ENCODE results near the gene ARRDC3. TPM values are rescaled to one million over a fixed set of nuclear protein-coding genes. Genes with fewer than 3 reads are reported as not detected.
A peak's percentile ranks its signal among the peaks of the same experiment; 100 is the strongest.

Gene ARRDC3
- total and polyA plus RNA-seq, 9 of the 15 experiments (the other 6 are each of a cell fraction or from before 2014, with no cell fraction given), result 15.3 to 58.1 (median 39.4) TPM

GRCh38 chr5:91382530-91383026 is 539 bp downstream of the ARRDC3 start:
- peak in 2 of 4 experiments; percentile 10 to 61 for DNase-seq (ENCODE audit: extremely low read depth in 1 of 4, low spot score in 3 of 4)
- Histone ChIP-seq H4K20me1 (replicated peaks; ENCODE audit: control insufficient read depth, insufficient read depth, low read length) (0 out of 2 replicates have a peak, but pooled peaks cover 3% of the 10 kb centered on the region), H3K27ac (ENCODE audit: extremely low read depth, low read depth, low read length) (peak overlapping the region; percentile 96), H3K27me3 (ENCODE audit: control insufficient read depth in 2 of 2, insufficient read depth in 2 of 2, low read length in 2 of 2) (no peaks in the 10 kb centered on the region), H3K4me2 (ENCODE audit: insufficient read depth, low read length) (peak overlapping the region; percentile 85), H3K79me2 (ENCODE audit: control insufficient read depth, insufficient read depth, low read length) (peaks cover 67% of the 10 kb centered on the region), H3K9me1 (ENCODE audit: control insufficient read depth, insufficient read depth, low read length) (no peaks in the 10 kb centered on the region), H2AFZ (ENCODE audit: low read depth, low read length) (no peak overlapping the region), H3K9ac (ENCODE audit: insufficient read depth in 1 of 2, low read depth in 2 of 2, low read length in 2 of 2) (peak overlapping the region; percentile 93 to 98), H3K4me3 (peak overlapping the region; percentile 60), H3K36me3 (ENCODE audit: control insufficient read depth, insufficient read depth, low read length) (peaks cover 17% of the 10 kb centered on the region), H3K9me3 (replicated peaks; ENCODE audit: control insufficient read depth, insufficient read depth, low read depth, low read length) (no peaks in the 10 kb centered on the region), H3K4me1 (replicated peaks in 1 of 2; ENCODE audit: control insufficient read depth in 2 of 2, insufficient read depth in 2 of 2, low read length in 2 of 2) (no peaks in the 10 kb centered on the region)
- WGBS (ENCODE audit: insufficient coverage, low coverage, missing lambda C conversion rate), result under 1% methylated on average over 14 of the region's 14 CpGs
- BruUV-seq (replicated peaks), result TSS peak; percentile 57
- in situ Hi-C loops (cut with MboI), result loop anchor here (10.0 kb wide), 2 partner anchors 278 to 518 kb away; no protein-coding TSS in a partner anchor
- ChIA-PET CTCF (ENCODE audit: low intra/inter-chr PET ratio) (interaction anchor here (1.0 to 5.1 kb wide), 3 partner anchors 280 to 451 kb away, joined by 3 to 104 read pairs (median 28); no protein-coding TSS in a partner anchor), POLR2A (interaction anchor here (0.8 to 4.5 kb wide), 41 partner anchors 8 to 746 kb away, joined by 3 to 47 read pairs (median 5); no protein-coding TSS in a partner anchor)
- intact Hi-C loops (cut with micrococcal nuclease), result loop anchor here (1.0 kb wide), 1 partner anchor 136 kb away; no protein-coding TSS in a partner anchor
- peak; percentile 24 for ATAC-seq
- no peak for FAIRE-seq
- TF ChIP-seq MECOM (CRISPR knock-in tag; IDR thresholded peaks at IDR 0.05) (no peak), ZNF436 (CRISPR knock-in tag; IDR thresholded peaks at IDR 0.05) (0 out of 2 replicates have a peak, but pooled peaks have one; percentile 19), CGGBP1 (CRISPR knock-in tag; IDR thresholded peaks at IDR 0.05) (0 out of 2 replicates have a peak, but pooled peaks have one; percentile 6), PKNOX1 (IDR thresholded peaks at IDR 0.05) (no peak), ZNF584 (CRISPR knock-in tag; IDR thresholded peaks at IDR 0.05; ENCODE audit: low read depth) (no peak), ZNF707 (CRISPR knock-in tag; conservative IDR thresholded peaks at IDR 0.05) (no peak), THAP7 (CRISPR knock-in tag; IDR thresholded peaks at IDR 0.05) (no peak), POLR2AphosphoS5 (IDR thresholded peaks at IDR 0.05; ENCODE audit: control insufficient read depth, insufficient read depth, low read depth, low read length) (peak; percentile 36), ZNF23 (CRISPR knock-in tag; IDR thresholded peaks at IDR 0.05) (no peak), SLC30A9 (CRISPR knock-in tag; IDR thresholded peaks at IDR 0.05) (no peak), GTF2F1 (IDR thresholded peaks at IDR 0.05; ENCODE audit: low read depth, low read length) (no peak), TCFL5 (CRISPR knock-in tag; conservative IDR thresholded peaks at IDR 0.05) (no peak), KDM4B (IDR thresholded peaks at IDR 0.05; ENCODE audit: borderline replicate concordance in 2 of 2, low read depth in 1 of 2) (no peak), POLR2G (IDR thresholded peaks at IDR 0.05; ENCODE audit: low read depth, low read length) (no peak), L3MBTL2 (IDR thresholded peaks at IDR 0.05) (no peak), TEAD4 (IDR thresholded peaks at IDR 0.05; ENCODE audit: low read length) (no peak), TEAD4 (CRISPR knock-in tag; IDR thresholded peaks at IDR 0.05; ENCODE audit: borderline replicate concordance) (no peak), ZNF644 (tag; IDR thresholded peaks at IDR 0.05; ENCODE audit: low read depth) (no peak), ZKSCAN3 (CRISPR knock-in tag; IDR thresholded peaks at IDR 0.05) (no peak), RBM22 (IDR thresholded peaks at IDR 0.05; ENCODE audit: low read depth, low read length, poor library complexity, severe bottlenecking) (no peak)
